H1 (cell line): ENCODE data around the gene KLHL3. TPM values are rescaled to one million over a fixed set of nuclear protein-coding genes. Genes with fewer than 3 reads are reported as not detected.

ENCODE experiments used
- CTCF ChIA-PET: fragments of 300-600 bp; sonication (Branson Sonifier 250); formaldehyde crosslinking; loops from one replicate; lab custom pipeline; 2021; ENCODE audit not compliant: partially characterized antibody; lab: Charles Lee
- POLR2A ChIA-PET: fragments of 300-600 bp; sonication (Branson Sonifier 250); formaldehyde crosslinking; loops from one replicate; lab custom pipeline; 2021; ENCODE audit warnings: inconsistent platforms; ENCODE audit not compliant: partially characterized antibody; lab: Charles Lee
- DNase-seq, 2 experiments: peaks; one replicate each; pipeline versions ENCODE4 v3.0.0 to v3.0.0-alpha.2; 2010 to 2022; ENCODE audit warnings: low spot score in 2 of 2, low read depth in 1 of 2, mixed read lengths in 1 of 2
- FAIRE-seq: peaks from 2 replicates; lab custom pipeline; 2011; peaks lifted over from hg19 to GRCh38; lab: Jason Lieb, UNC
- H2AFZ ChIP-seq: 2 replicates; pipeline ENCODE4 v1.8.1; 2012; ENCODE audit warnings: low read length, inconsistent platforms
- H2AK5ac ChIP-seq: 2 replicates; pipeline ENCODE4 v1.6.1; 2013; ENCODE audit warnings: low read depth, low read length
- H2BK120ac ChIP-seq: replicated peaks from 2 replicates; pipeline ENCODE3; 2013; ENCODE audit warnings: low read depth, low read length, inconsistent platforms
- H2BK12ac ChIP-seq: 2 replicates; pipeline ENCODE4 v1.6.1; 2013; ENCODE audit warnings: low read depth, low read length
- H2BK15ac ChIP-seq: 2 replicates; pipeline ENCODE4 v1.6.1; 2013; ENCODE audit warnings: low read length
- H2BK20ac ChIP-seq: 2 replicates; pipeline ENCODE4 v1.6.1; 2013; ENCODE audit warnings: low read length
- H2BK5ac ChIP-seq: 2 replicates; pipeline ENCODE4 v1.6.1; 2013; ENCODE audit warnings: low read depth, low read length
- H3K14ac ChIP-seq: 2 replicates; pipeline ENCODE4 v1.6.1; 2013; ENCODE audit warnings: inconsistent platforms; ENCODE audit not compliant: insufficient read length
- H3K18ac ChIP-seq: 2 replicates; pipeline ENCODE4 v1.6.1; 2013; ENCODE audit warnings: low read length; ENCODE audit errors: extremely low read depth
- H3K23ac ChIP-seq: 2 replicates; pipeline ENCODE4 v1.6.1; 2013; ENCODE audit warnings: inconsistent platforms; ENCODE audit not compliant: insufficient read length
- H3K23me2 ChIP-seq: 2 replicates; pipeline ENCODE4 v1.6.1; 2013; ENCODE audit warnings: low read depth, low read length
- H3K27ac ChIP-seq: 2 replicates; pipeline ENCODE4 v1.6.1; 2011; ENCODE audit warnings: low read depth, low read length, inconsistent platforms
- H3K27me3 ChIP-seq, 4 experiments: replicated peaks in 1 of 4; 1 replicate in 1 of 4; 2 replicates in 3 of 4; pipeline versions ENCODE4 v1.6.1 to v1.8.1; 2011 to 2013; ENCODE audit warnings: low read length in 3 of 4, mild to moderate bottlenecking in 3 of 4, inconsistent platforms in 2 of 4, mixed read lengths in 2 of 4, moderate library complexity in 1 of 4; ENCODE audit not compliant: control insufficient read depth in 3 of 4, insufficient read depth in 3 of 4; ENCODE audit errors: extremely low read depth in 1 of 4
- H3K36me3 ChIP-seq, 4 experiments: 2 replicates each; pipeline versions ENCODE4 v1.6.1 to v1.8.1; 2011 to 2013; ENCODE audit warnings: mild to moderate bottlenecking in 4 of 4, low read length in 3 of 4, moderate library complexity in 2 of 4, control low read depth in 1 of 4, inconsistent platforms in 1 of 4; ENCODE audit not compliant: insufficient read depth in 4 of 4, control insufficient read depth in 2 of 4
- H3K4ac ChIP-seq: replicated peaks from 2 replicates; pipeline ENCODE3; 2013; ENCODE audit warnings: low read length, low read depth, mixed read lengths, inconsistent platforms; ENCODE audit not compliant: insufficient read length
- H3K4me1 ChIP-seq, 4 experiments: replicated peaks in 1 of 4; 1 replicate in 1 of 4; 2 replicates in 3 of 4; pipeline versions ENCODE4 v1.6.1 to v1.8.1; 2011 to 2013; ENCODE audit warnings: low read length in 3 of 4, inconsistent platforms in 2 of 4, mixed read lengths in 1 of 4; ENCODE audit not compliant: insufficient read depth in 4 of 4, control insufficient read depth in 3 of 4
- H3K4me2 ChIP-seq, 2 experiments: 2 replicates each; pipeline versions ENCODE4 v1.6.1 to v1.8.1; 2011 to 2013; ENCODE audit warnings: low read depth in 2 of 2, low read length in 2 of 2, control low read depth in 1 of 2, inconsistent platforms in 1 of 2, mild to moderate bottlenecking in 1 of 2; ENCODE audit not compliant: insufficient read depth in 1 of 2
- H3K4me3 ChIP-seq, 4 experiments: fragments of 200-600, 300-600 bp in 1 of 4; sonication (generic), shearing (Covaris generic), sonication (Bioruptor Twin) in 1 of 4; 2 replicates each; pipeline versions ENCODE4 v1.5.1 to v1.8.1; 2011 to 2016; ENCODE audit warnings: low read length in 4 of 4, low read depth in 3 of 4, control low read depth in 2 of 4, inconsistent platforms in 2 of 4, mild to moderate bottlenecking in 2 of 4, mixed read lengths in 1 of 4, moderate library complexity in 1 of 4; ENCODE audit not compliant: insufficient read depth in 2 of 4; ENCODE audit errors: extremely low read depth in 1 of 4
- H3K56ac ChIP-seq: replicated peaks from 2 replicates; pipeline ENCODE3; 2013; ENCODE audit warnings: low read depth, mild to moderate bottlenecking, mixed read lengths, low read length, inconsistent platforms; ENCODE audit not compliant: insufficient read length
- H3K79me1 ChIP-seq: 2 replicates; pipeline ENCODE4 v1.6.1; 2013; ENCODE audit warnings: low read depth, low read length, control low read depth
- H3K79me2 ChIP-seq, 2 experiments: 2 replicates each; pipeline versions ENCODE4 v1.6.1 to v1.8.1; 2012 to 2013; ENCODE audit warnings: low read length in 2 of 2, mild to moderate bottlenecking in 2 of 2, inconsistent platforms in 1 of 2; ENCODE audit not compliant: insufficient read depth in 2 of 2, control insufficient read depth in 1 of 2
- H3K9ac ChIP-seq, 4 experiments: replicated peaks in 1 of 4; 1 replicate in 1 of 4; 2 replicates in 3 of 4; pipeline versions ENCODE4 v1.6.1 to v1.8.1; 2011 to 2013; ENCODE audit warnings: low read depth in 3 of 4, low read length in 3 of 4, control low read depth in 2 of 4, mild to moderate bottlenecking in 2 of 4, moderate library complexity in 2 of 4, inconsistent platforms in 1 of 4; ENCODE audit errors: extremely low read depth in 1 of 4
- H3K9me3 ChIP-seq, 2 experiments: 2 replicates each; pipeline versions ENCODE4 v1.6.1 to v1.8.1; 2012 to 2013; ENCODE audit warnings: mild to moderate bottlenecking in 2 of 2, moderate library complexity in 2 of 2, control low read depth in 1 of 2, inconsistent platforms in 1 of 2, low read depth in 1 of 2, low read length in 1 of 2, mixed read lengths in 1 of 2; ENCODE audit not compliant: insufficient read depth in 2 of 2
- H4K20me1 ChIP-seq, 2 experiments: replicated peaks in 1 of 2; 2 replicates each; pipeline versions ENCODE3 to v1.8.1; 2011 to 2013; ENCODE audit warnings: inconsistent platforms in 2 of 2, low read length in 2 of 2, mild to moderate bottlenecking in 1 of 2; ENCODE audit not compliant: insufficient read depth in 2 of 2, control insufficient read depth in 1 of 2
- H4K5ac ChIP-seq: 2 replicates; pipeline ENCODE4 v1.6.1; 2013; ENCODE audit warnings: low read length, low read depth, mixed read lengths, inconsistent platforms; ENCODE audit not compliant: insufficient read length
- H4K8ac ChIP-seq: 2 replicates; pipeline ENCODE4 v1.8.0; 2013; ENCODE audit warnings: mild to moderate bottlenecking, moderate library complexity, low read length, inconsistent platforms; ENCODE audit not compliant: insufficient read depth; ENCODE audit errors: extremely low read depth
- H4K91ac ChIP-seq: replicated peaks from 2 replicates; pipeline ENCODE3; 2013; ENCODE audit warnings: low read length, mixed read lengths, inconsistent platforms; ENCODE audit not compliant: insufficient read length
- CHD1 ChIP-seq: IDR thresholded peaks from 2 replicates; pipeline ENCODE4 v1.6.1; 2012; ENCODE audit warnings: low read depth, low read length, improper control_type of control experiment
- HDAC6 ChIP-seq: IDR thresholded peaks from one replicate; pipeline ENCODE4 v1.7.1; 2012; ENCODE audit warnings: low read depth, mild to moderate bottlenecking, inconsistent platforms, low read length, moderate library complexity
- NANOG ChIP-seq: IDR thresholded peaks from 2 replicates; pipeline ENCODE4 v1.6.1; 2011; ENCODE audit warnings: low read length, low read depth, mild to moderate bottlenecking, inconsistent platforms; ENCODE audit not compliant: insufficient read depth, poor library complexity, severe bottlenecking
- POU5F1 ChIP-seq: IDR thresholded peaks from 2 replicates; pipeline ENCODE4 v1.6.1; 2011; ENCODE audit warnings: low read depth, mild to moderate bottlenecking, low read length, moderate library complexity
- SP1 ChIP-seq: IDR thresholded peaks from 2 replicates; pipeline ENCODE4 v1.6.1; 2011; ENCODE audit warnings: low read depth, low read length
- SP2 ChIP-seq: IDR thresholded peaks from 2 replicates; pipeline ENCODE4 v1.6.1; 2012; ENCODE audit warnings: mild to moderate bottlenecking, low read length, inconsistent platforms
- WGBS, 2 experiments: shearing (Covaris generic) in 1 of 2; methylation state at CpG; one replicate each; pipeline versions ENCODE4 v1.1.6 to v1.1.7; 2013 to 2015; ENCODE audit warnings: low lambda C conversion rate in 2 of 2, mixed read lengths in 2 of 2, inconsistent platforms in 1 of 2, low coverage in 1 of 2, missing lambda C conversion rate in 1 of 2; ENCODE audit not compliant: insufficient replicate concordance in 2 of 2, insufficient coverage in 1 of 2, insufficient read length in 1 of 2; ENCODE audit errors: extremely low coverage in 1 of 2, missing lambda C conversion rate in 1 of 2; 5-methylcytosine and 5-hydroxymethylcytosine counted together
- polyA plus RNA-seq, 7 experiments: library from polyadenylated mRNA; depleted of rRNA in 3 of 7; stranded (reverse) in 5 of 7; unstranded in 2 of 7; fragments of >200 nt in 5 of 7; fragments of 200-250 nt in 2 of 7; gene quantifications; 1 replicate in 5 of 7; 2 replicates in 1 of 7; 4 replicates in 1 of 7; pipeline versions ENCODE4 v1.2.1 to v1.2.3, GENCODE V29; 2011 to 2013; ENCODE audit warnings: missing spikeins in 2 of 7, mixed read lengths in 2 of 7
- total RNA-seq: library from RNA; stranded (reverse); fragmentation: NEBNext Ultra II Directional; extraction: Animal tissue kit (Norgen Biotek cat#: 25700); gene quantifications from 2 replicates; pipeline ENCODE4 v1.2.1, GENCODE V29; 2021
- TF ChIP-seq, protein P1 (sequence below): IDR thresholded peaks from 2 replicates; pipeline ENCODE4 v1.6.1; 2012; ENCODE audit warnings: inconsistent platforms
- TF ChIP-seq, protein P2 (sequence below), 3 experiments: IDR thresholded peaks; 1 replicate in 2 of 3; 2 replicates in 1 of 3; pipeline versions ENCODE4 v1.5.1 to v1.6.1; 2011; ENCODE audit warnings: low read length in 3 of 3, mild to moderate bottlenecking in 3 of 3, inconsistent platforms in 2 of 3, low read depth in 1 of 3, moderate library complexity in 1 of 3; ENCODE audit not compliant: insufficient read depth in 1 of 3; ENCODE audit errors: control extremely low read depth in 1 of 3
- TF ChIP-seq, protein P3 (sequence below): IDR thresholded peaks from 2 replicates; pipeline ENCODE4 v1.6.1; 2012; ENCODE audit warnings: low read length, inconsistent platforms

The KLHL3 gene
- total and polyA plus RNA-seq, 2 of the 8 experiments (the other 6 are each of a cell fraction or from before 2014, with no cell fraction given): 7.4 to 13.7 TPM

DNA sequence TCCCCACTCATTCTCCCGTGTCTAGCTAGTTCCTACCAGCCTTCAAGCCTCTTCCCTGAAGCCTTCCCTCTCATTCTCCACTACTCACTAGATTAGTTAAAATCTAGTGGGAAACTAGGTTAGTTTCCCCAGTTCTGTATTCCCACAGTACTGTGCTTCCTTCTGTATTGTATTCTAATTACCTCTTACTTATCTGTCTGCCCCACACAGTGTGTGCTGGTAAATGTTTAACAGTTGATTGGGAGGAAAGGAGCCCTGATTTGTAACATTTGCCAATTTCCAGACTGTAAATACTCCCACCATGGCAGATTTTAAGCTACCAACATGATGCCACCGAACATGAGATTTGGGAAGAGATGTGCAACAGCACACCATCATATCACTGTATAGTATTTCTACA, 8.3 kb downstream of the KLHL3 start:
- H3K79me1 ChIP-seq: no peaks in the 10 kb centered on the region
- H2BK20ac ChIP-seq: no peak overlapping the region
- no peak overlapping the region for H3K4ac ChIP-seq
- H3K56ac ChIP-seq: no peak overlapping the region
- H3K18ac ChIP-seq: no peak overlapping the region
- no peak for FAIRE-seq
- H3K27ac ChIP-seq: no peak overlapping the region
- no peaks in the 10 kb centered on the region for H4K20me1 ChIP-seq
- H3K79me2 ChIP-seq: peaks cover 0 to 31% of the 10 kb centered on the region in 2 experiments; a peak in 2 of 4 replicates
- H3K23me2 ChIP-seq: no peaks in the 10 kb centered on the region; the same call in 1 of the 2 replicates
- H2BK5ac ChIP-seq: no peak overlapping the region
- H2BK120ac ChIP-seq: no peak overlapping the region
- H3K36me3 ChIP-seq: no peaks in the 10 kb centered on the region
- ChIA-PET CTCF (interaction anchor here (1.2 to 4.4 kb wide), 9 partner anchors 8 to 67 kb away, joined by 3 to 37 read pairs (median 5); partner anchors contain the start of gene KLHL3), POLR2A (no interaction called here)
- H4K91ac ChIP-seq: no peak overlapping the region
- H3K4me1 ChIP-seq: no peaks in the 10 kb centered on the region; a peak in 1 of 7 replicates
- H3K23ac ChIP-seq: no peak overlapping the region
- H3K4me2 ChIP-seq: no peak overlapping the region
- H2AK5ac ChIP-seq: no peak overlapping the region
- 87% methylated on average over 2 of the region's 2 CpGs; no CpG with 5 or more reads in 1 of the 2 experiments for WGBS, 2 experiments
- no peak overlapping the region for H2AFZ ChIP-seq
- no peaks in the 10 kb centered on the region for H3K27me3 ChIP-seq
- DNase-seq: no peak
- no peak overlapping the region for H4K8ac ChIP-seq
- H3K4me3 ChIP-seq: no peak overlapping the region
- no peak overlapping the region for H4K5ac ChIP-seq
- no peak overlapping the region for H3K14ac ChIP-seq
- H2BK15ac ChIP-seq: no peak overlapping the region
- no peaks in the 10 kb centered on the region for H3K9me3 ChIP-seq
- H3K9ac ChIP-seq: no peak overlapping the region
- H2BK12ac ChIP-seq: no peak overlapping the region
- TF ChIP-seq, protein P1, sequence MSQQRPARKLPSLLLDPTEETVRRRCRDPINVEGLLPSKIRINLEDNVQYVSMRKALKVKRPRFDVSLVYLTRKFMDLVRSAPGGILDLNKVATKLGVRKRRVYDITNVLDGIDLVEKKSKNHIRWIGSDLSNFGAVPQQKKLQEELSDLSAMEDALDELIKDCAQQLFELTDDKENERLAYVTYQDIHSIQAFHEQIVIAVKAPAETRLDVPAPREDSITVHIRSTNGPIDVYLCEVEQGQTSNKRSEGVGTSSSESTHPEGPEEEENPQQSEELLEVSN: no peak
- TF ChIP-seq, protein P2, sequence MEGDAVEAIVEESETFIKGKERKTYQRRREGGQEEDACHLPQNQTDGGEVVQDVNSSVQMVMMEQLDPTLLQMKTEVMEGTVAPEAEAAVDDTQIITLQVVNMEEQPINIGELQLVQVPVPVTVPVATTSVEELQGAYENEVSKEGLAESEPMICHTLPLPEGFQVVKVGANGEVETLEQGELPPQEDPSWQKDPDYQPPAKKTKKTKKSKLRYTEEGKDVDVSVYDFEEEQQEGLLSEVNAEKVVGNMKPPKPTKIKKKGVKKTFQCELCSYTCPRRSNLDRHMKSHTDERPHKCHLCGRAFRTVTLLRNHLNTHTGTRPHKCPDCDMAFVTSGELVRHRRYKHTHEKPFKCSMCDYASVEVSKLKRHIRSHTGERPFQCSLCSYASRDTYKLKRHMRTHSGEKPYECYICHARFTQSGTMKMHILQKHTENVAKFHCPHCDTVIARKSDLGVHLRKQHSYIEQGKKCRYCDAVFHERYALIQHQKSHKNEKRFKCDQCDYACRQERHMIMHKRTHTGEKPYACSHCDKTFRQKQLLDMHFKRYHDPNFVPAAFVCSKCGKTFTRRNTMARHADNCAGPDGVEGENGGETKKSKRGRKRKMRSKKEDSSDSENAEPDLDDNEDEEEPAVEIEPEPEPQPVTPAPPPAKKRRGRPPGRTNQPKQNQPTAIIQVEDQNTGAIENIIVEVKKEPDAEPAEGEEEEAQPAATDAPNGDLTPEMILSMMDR (IDR thresholded peaks at IDR 0.05; ENCODE audit: control extremely low read depth in 1 of 3, insufficient read depth in 1 of 3, low read depth in 1 of 3, low read length in 3 of 3): no peak
- TF ChIP-seq, protein P3, sequence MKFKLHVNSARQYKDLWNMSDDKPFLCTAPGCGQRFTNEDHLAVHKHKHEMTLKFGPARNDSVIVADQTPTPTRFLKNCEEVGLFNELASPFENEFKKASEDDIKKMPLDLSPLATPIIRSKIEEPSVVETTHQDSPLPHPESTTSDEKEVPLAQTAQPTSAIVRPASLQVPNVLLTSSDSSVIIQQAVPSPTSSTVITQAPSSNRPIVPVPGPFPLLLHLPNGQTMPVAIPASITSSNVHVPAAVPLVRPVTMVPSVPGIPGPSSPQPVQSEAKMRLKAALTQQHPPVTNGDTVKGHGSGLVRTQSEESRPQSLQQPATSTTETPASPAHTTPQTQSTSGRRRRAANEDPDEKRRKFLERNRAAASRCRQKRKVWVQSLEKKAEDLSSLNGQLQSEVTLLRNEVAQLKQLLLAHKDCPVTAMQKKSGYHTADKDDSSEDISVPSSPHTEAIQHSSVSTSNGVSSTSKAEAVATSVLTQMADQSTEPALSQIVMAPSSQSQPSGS: no peak
- TF ChIP-seq POU5F1 (no peak), SP2 (no peak), CHD1 (no peak), NANOG (no peak), HDAC6 (no peak), SP1 (no peak)
